Endothelial cell (in vitro differentiated cells): Measurements from ENCODE around the gene TMBIM4. TPM values are rescaled to one million over a fixed set of nuclear protein-coding genes. Genes with fewer than 3 reads are reported as not detected.

Source experiments
- DNase-seq: peaks from one replicate; pipeline ENCODE4 v3.0.0; 2021; ENCODE audit warnings: low spot score
- H3K27ac Mint-ChIP-seq: one replicate; pipeline ENCODE4 v1.8.0; 2021; ENCODE audit warnings: mixed read lengths, inconsistent platforms; ENCODE audit not compliant: unreplicated experiment
- H3K27me3 Mint-ChIP-seq: one replicate; pipeline ENCODE4 v1.8.0; 2021; ENCODE audit warnings: mild to moderate bottlenecking, moderate library complexity, mixed read lengths, inconsistent platforms; ENCODE audit not compliant: unreplicated experiment
- H3K36me3 Mint-ChIP-seq: one replicate; pipeline ENCODE4 v1.8.0; 2021; ENCODE audit warnings: mild to moderate bottlenecking, low read depth, mixed read lengths, inconsistent platforms; ENCODE audit not compliant: unreplicated experiment
- H3K4me1 Mint-ChIP-seq: one replicate; pipeline ENCODE4 v1.8.0; 2021; ENCODE audit warnings: mild to moderate bottlenecking, mixed read lengths, inconsistent platforms; ENCODE audit not compliant: unreplicated experiment
- H3K4me3 Mint-ChIP-seq: one replicate; pipeline ENCODE4 v1.8.0; 2021; ENCODE audit warnings: mild to moderate bottlenecking, mixed read lengths, inconsistent platforms; ENCODE audit not compliant: unreplicated experiment
- H3K9me3 Mint-ChIP-seq: one replicate; pipeline ENCODE4 v1.8.0; 2021; ENCODE audit warnings: mixed read lengths, inconsistent platforms; ENCODE audit not compliant: unreplicated experiment
- total RNA-seq: library from RNA; stranded (reverse); fragmentation: NEBNext Ultra II Directional; extraction: Animal tissue kit (Norgen Biotek cat#: 25700); gene quantifications from one replicate; pipeline ENCODE4 v1.2.1, GENCODE V29; 2021; ENCODE audit not compliant: unreplicated experiment
- TF ChIP-seq, protein P1 (sequence below): fragments of 200-600 bp; sonication (generic); IDR thresholded peaks from one replicate; pipeline ENCODE4 v1.5.0; 2021; ENCODE audit warnings: antibody characterized with exemption; ENCODE audit not compliant: unreplicated experiment

TMBIM4 gene
- total RNA-seq, 1 donor from 2014 or later: 52.5 TPM

- Mint-ChIP-seq H3K27me3 (no peaks in the 10 kb centered on the region), H3K9me3 (no peaks in the 10 kb centered on the region), H3K36me3 (peaks cover 42% of the 10 kb centered on the region), H3K27ac (no peak overlapping the region), H3K4me1 (peaks cover 8% of the 10 kb centered on the region), H3K4me3 (no peak overlapping the region)
- DNase-seq: no peak
- TF ChIP-seq, protein P1, sequence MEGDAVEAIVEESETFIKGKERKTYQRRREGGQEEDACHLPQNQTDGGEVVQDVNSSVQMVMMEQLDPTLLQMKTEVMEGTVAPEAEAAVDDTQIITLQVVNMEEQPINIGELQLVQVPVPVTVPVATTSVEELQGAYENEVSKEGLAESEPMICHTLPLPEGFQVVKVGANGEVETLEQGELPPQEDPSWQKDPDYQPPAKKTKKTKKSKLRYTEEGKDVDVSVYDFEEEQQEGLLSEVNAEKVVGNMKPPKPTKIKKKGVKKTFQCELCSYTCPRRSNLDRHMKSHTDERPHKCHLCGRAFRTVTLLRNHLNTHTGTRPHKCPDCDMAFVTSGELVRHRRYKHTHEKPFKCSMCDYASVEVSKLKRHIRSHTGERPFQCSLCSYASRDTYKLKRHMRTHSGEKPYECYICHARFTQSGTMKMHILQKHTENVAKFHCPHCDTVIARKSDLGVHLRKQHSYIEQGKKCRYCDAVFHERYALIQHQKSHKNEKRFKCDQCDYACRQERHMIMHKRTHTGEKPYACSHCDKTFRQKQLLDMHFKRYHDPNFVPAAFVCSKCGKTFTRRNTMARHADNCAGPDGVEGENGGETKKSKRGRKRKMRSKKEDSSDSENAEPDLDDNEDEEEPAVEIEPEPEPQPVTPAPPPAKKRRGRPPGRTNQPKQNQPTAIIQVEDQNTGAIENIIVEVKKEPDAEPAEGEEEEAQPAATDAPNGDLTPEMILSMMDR: no peak
Measured at GRCh38 chr12:66141299-66141698, 28.5 kb downstream of the TMBIM4 start.

- Mint-ChIP-seq H3K4me1 (peaks cover 8% of the 10 kb centered on the region), H3K27me3 (no peaks in the 10 kb centered on the region), H3K36me3 (peaks cover 45% of the 10 kb centered on the region), H3K9me3 (no peaks in the 10 kb centered on the region), H3K27ac (no peak overlapping the region), H3K4me3 (no peak overlapping the region)
- TF ChIP-seq, protein P1: no peak
- DNase-seq: no peak
Measured at GRCh38 chr12:66140731-66141130, 29.1 kb downstream of the TMBIM4 start.

DNA sequence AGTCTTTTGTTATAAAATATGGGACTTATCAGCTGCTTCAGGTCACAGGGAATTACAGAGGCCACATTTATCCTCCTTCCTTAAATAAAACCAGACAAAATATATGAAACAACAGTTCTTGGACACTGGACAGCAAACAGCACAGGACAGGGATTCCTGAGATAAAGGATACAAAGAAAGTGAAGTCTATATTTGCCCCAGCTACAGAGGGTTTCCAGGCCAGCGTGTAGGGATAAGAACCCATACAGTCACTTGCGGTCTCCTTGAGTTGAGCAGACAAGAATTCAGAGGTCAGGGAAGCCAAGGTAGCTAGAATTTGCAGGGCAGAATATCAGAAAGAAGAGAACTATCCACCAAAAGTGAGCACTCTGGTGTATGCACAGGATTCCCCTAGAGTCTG is 30.5 kb downstream of the TMBIM4 start:
- TF ChIP-seq, protein P1: no peak
- no peak for DNase-seq
- H3K27me3 Mint-ChIP-seq: no peaks in the 10 kb centered on the region
- no peak overlapping the region for H3K27ac Mint-ChIP-seq
- H3K4me1 Mint-ChIP-seq: no peaks in the 10 kb centered on the region
- H3K9me3 Mint-ChIP-seq: no peaks in the 10 kb centered on the region
- peaks cover 45% of the 10 kb centered on the region for H3K36me3 Mint-ChIP-seq
- no peak overlapping the region for H3K4me3 Mint-ChIP-seq

- H3K9me3 Mint-ChIP-seq: no peaks in the 10 kb centered on the region
- H3K27ac Mint-ChIP-seq: no peak overlapping the region
- H3K36me3 Mint-ChIP-seq: peaks cover 43% of the 10 kb centered on the region
- no peak for DNase-seq
- peaks cover under 1% of the 10 kb centered on the region for H3K4me1 Mint-ChIP-seq
- TF ChIP-seq, protein P1: no peak
- H3K27me3 Mint-ChIP-seq: no peaks in the 10 kb centered on the region
- no peak overlapping the region for H3K4me3 Mint-ChIP-seq
Measured at GRCh38 chr12:66137937-66138336, 31.9 kb downstream of the TMBIM4 start.

DNA sequence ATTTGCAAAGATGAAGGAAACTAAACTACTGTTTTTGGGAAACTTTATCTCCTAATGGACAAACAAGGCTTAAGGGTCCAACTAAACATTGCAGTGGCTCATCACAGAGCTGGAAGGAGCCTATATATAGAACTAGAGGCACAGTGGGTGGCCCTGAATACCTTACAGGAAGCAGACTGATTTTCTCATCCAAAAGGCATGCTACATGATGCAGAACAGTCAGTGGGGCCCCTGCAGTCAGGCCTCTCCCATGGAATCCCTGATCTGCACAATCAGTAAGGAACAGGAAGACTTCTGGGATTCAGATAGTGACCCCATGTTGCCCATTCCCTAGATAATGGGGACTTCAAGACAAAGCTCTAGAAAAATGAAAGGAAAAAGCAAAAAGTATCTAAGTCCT is 37.4 kb downstream of the TMBIM4 start:
- TF ChIP-seq, protein P1: no peak
- Mint-ChIP-seq H3K4me3 (no peak overlapping the region), H3K9me3 (no peaks in the 10 kb centered on the region), H3K4me1 (peaks cover 30% of the 10 kb centered on the region), H3K27me3 (peaks cover 3% of the 10 kb centered on the region), H3K27ac (peak overlapping the region; percentile 75), H3K36me3 (peaks cover 12% of the 10 kb centered on the region)
- DNase-seq: no peak
